Suprapubic skin (tissue), 4 donors: Measurements from ENCODE around the gene REC114. TPM values are rescaled to one million over a fixed set of nuclear protein-coding genes. Genes with fewer than 3 reads are reported as not detected.
"Not testable (repeated sequence)": the region's sequence is repeated elsewhere in the genome, so short reads cannot be mapped to it uniquely, and the experiment has no call there.

ENCODE experiments used
- DNase-seq, 2 donors: peaks; one replicate each; pipeline ENCODE4 v3.0.0-alpha.2; 2019; ENCODE audit warnings: low spot score in 2 of 2
- H3K27ac ChIP-seq: fragments of 200-600 bp; sonication (generic); one replicate; pipeline ENCODE4 v1.5.1; 2019
- H3K27me3 ChIP-seq: fragments of 200-600 bp; sonication (generic); one replicate; pipeline ENCODE4 v1.5.1; 2019
- H3K36me3 ChIP-seq: fragments of 200-600 bp; sonication (generic); one replicate; pipeline ENCODE4 v1.5.1; 2019
- H3K4me1 ChIP-seq: fragments of 200-600 bp; sonication (generic); one replicate; pipeline ENCODE4 v1.5.1; 2019
- H3K4me3 ChIP-seq: fragments of 200-600 bp; sonication (generic); one replicate; pipeline ENCODE4 v1.5.1; 2019; ENCODE audit warnings: mild to moderate bottlenecking
- H3K9me3 ChIP-seq: fragments of 200-600 bp; sonication (generic); one replicate; pipeline ENCODE4 v1.5.1; 2019
- CTCF ChIP-seq, 2 donors: fragments of 200-600 bp in 1 of 2; fragments of 450-650 bp in 1 of 2; sonication (generic) in 1 of 2; IDR thresholded peaks; one replicate each; pipeline ENCODE4 v1.5.1; 2016 to 2019; ENCODE audit warnings: antibody characterized with exemption in 2 of 2, mild to moderate bottlenecking in 1 of 2, moderate library complexity in 1 of 2
- EP300 ChIP-seq: sonication (generic); formaldehyde crosslinking; IDR thresholded peaks from one replicate; pipeline ENCODE4 v1.6.1; 2017; ENCODE audit warnings: antibody characterized with exemption
- POLR2A ChIP-seq, 2 donors: fragments of 450-650 bp; IDR thresholded peaks; one replicate each; pipeline ENCODE4 v1.6.1; 2017; ENCODE audit warnings: antibody characterized with exemption in 2 of 2, mild to moderate bottlenecking in 2 of 2, moderate library complexity in 2 of 2
- POLR2AphosphoS5 ChIP-seq, 3 donors: sonication (generic); formaldehyde crosslinking; IDR thresholded peaks; one replicate each; pipeline ENCODE4 v1.6.1; 2017; ENCODE audit warnings: antibody characterized with exemption in 3 of 3
- WGBS: methylation state at CpG from one replicate; pipeline ENCODE4 v1.1.5; 2018; 5-methylcytosine and 5-hydroxymethylcytosine counted together
- total RNA-seq, 4 donors: library from RNA; depleted of rRNA; stranded (reverse); fragments of >200 nt; gene quantifications; one replicate each; pipeline ENCODE4 v1.1.0, GENCODE V29; 2016

REC114 gene
- total RNA-seq, 4 donors from 2014 or later, result not detected

- no peak for DNase-seq
- Histone ChIP-seq H3K36me3 (no peaks in the 10 kb centered on the region), H3K27ac (no peak overlapping the region), H3K4me3 (no peak overlapping the region), H3K9me3 (no peaks in the 10 kb centered on the region), H3K4me1 (no peaks in the 10 kb centered on the region), H3K27me3 (peaks cover 28% of the 10 kb centered on the region)
- TF ChIP-seq EP300 (no peak), POLR2AphosphoS5 (IDR thresholded peaks at IDR 0.05) (no peak), POLR2A (IDR thresholded peaks at IDR 0.05) (no peak)
- WGBS, result 30% methylated on average over 1 of the region's 1 CpG
These were observed 4.3 kb upstream of the REC114 start for GRCh38 chr15:73438651-73439050.

- Histone ChIP-seq H3K27ac (no peak overlapping the region), H3K4me1 (no peaks in the 10 kb centered on the region), H3K4me3 (no peak overlapping the region), H3K27me3 (peaks cover 41% of the 10 kb centered on the region), H3K36me3 (no peaks in the 10 kb centered on the region), H3K9me3 (no peaks in the 10 kb centered on the region)
- TF ChIP-seq EP300, result no peak
- no peak for TF ChIP-seq CTCF (IDR thresholded peaks at IDR 0.05)
- TF ChIP-seq POLR2AphosphoS5 (IDR thresholded peaks at IDR 0.05), result no peak
- no peak for TF ChIP-seq POLR2A (IDR thresholded peaks at IDR 0.05)
- WGBS, result 69% methylated on average over 3 of the region's 3 CpGs
- DNase-seq, result no peak
These were observed 2.4 kb upstream of the REC114 start for GRCh38 chr15:73440571-73440970.

GRCh38 chr15:73442421-73442820 is 543 bp upstream of the REC114 start:
- no peak for TF ChIP-seq POLR2A (IDR thresholded peaks at IDR 0.05)
- no peak for TF ChIP-seq POLR2AphosphoS5 (IDR thresholded peaks at IDR 0.05)
- no peak for TF ChIP-seq EP300
- TF ChIP-seq CTCF (IDR thresholded peaks at IDR 0.05), result no peak
- 65% methylated on average over 11 of the region's 11 CpGs for WGBS
- Histone ChIP-seq H3K4me1 (no peaks in the 10 kb centered on the region), H3K9me3 (no peaks in the 10 kb centered on the region), H3K36me3 (no peaks in the 10 kb centered on the region), H3K27me3 (peaks cover 44% of the 10 kb centered on the region), H3K4me3 (no peak overlapping the region), H3K27ac (no peak overlapping the region)
- no peak for DNase-seq

GRCh38 chr15:73447471-73447870 is 4.5 kb downstream of the REC114 start:
- not testable (repeated sequence) for H3K4me3 ChIP-seq, H3K4me1 ChIP-seq, H3K27ac ChIP-seq, H3K9me3 ChIP-seq, DNase-seq, H3K36me3 ChIP-seq
- peaks cover 23% of the 10 kb centered on the region for H3K27me3 ChIP-seq
- WGBS, result 93% methylated on average over 5 of the region's 5 CpGs

- 86% methylated on average over 4 of the region's 5 CpGs for WGBS
- H3K27ac ChIP-seq, H3K4me3 ChIP-seq, H3K9me3 ChIP-seq, DNase-seq, H3K4me1 ChIP-seq, H3K36me3 ChIP-seq: not testable (repeated sequence)
- H3K27me3 ChIP-seq, result peaks cover 23% of the 10 kb centered on the region
These were observed 5.3 kb downstream of the REC114 start for GRCh38 chr15:73448158-73448758.

GRCh38 chr15:73449980-73450379 is 7.0 kb downstream of the REC114 start:
- 75% methylated on average over 3 of the region's 3 CpGs for WGBS
- not testable (repeated sequence) for H3K9me3 ChIP-seq, H3K4me3 ChIP-seq, H3K4me1 ChIP-seq, DNase-seq, H3K27ac ChIP-seq, H3K36me3 ChIP-seq
- peaks cover 14% of the 10 kb centered on the region for H3K27me3 ChIP-seq

- no peak overlapping the region for H3K27ac ChIP-seq
- no peak overlapping the region for H3K4me3 ChIP-seq
- TF ChIP-seq POLR2A (IDR thresholded peaks at IDR 0.05) (no peak), POLR2AphosphoS5 (IDR thresholded peaks at IDR 0.05) (no peak), CTCF (IDR thresholded peaks at IDR 0.05) (no peak), EP300 (no peak)
- no peaks in the 10 kb centered on the region for H3K36me3 ChIP-seq
- no peaks in the 10 kb centered on the region for H3K27me3 ChIP-seq
- WGBS, result 12% methylated on average over 1 of the region's 1 CpG
- no peak for DNase-seq
- peaks cover 3% of the 10 kb centered on the region for H3K9me3 ChIP-seq
- H3K4me1 ChIP-seq, result no peaks in the 10 kb centered on the region
These were observed 11.1 kb downstream of the REC114 start for GRCh38 chr15:73454096-73454495.
